Brain pericyte (primary cell): ENCODE data around the gene MICU1.
"Not testable (repeated sequence)": the region's sequence is repeated elsewhere in the genome, so short reads cannot be mapped to it uniquely, and the experiment has no call there.

ENCODE experiments used
- DNase-seq: peaks from one replicate; pipeline ENCODE4 v3.0.0-alpha.2; 2012; ENCODE audit warnings: low read depth, low spot score

Gene MICU1

DNA sequence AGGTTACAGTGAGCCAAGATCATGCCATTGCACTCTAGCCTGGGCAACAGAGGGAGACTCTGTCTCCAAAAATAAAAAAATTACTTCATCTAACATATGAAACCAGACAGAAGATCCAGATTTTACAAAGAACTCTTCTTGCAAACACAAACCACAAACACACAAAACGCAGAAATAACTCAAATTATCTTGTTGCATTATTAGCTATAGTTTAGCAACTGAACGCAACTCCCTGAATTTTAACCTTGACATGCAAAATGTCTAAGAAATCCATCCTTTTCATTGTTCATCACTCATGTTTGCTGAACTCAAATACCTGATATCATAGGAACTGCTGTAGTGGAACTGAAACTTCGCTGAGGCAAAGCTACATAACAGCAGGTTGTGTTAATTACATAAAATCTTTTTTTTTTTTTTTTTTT is 64.1 kb downstream of the MICU1 start:
- no peak for DNase-seq

DNA sequence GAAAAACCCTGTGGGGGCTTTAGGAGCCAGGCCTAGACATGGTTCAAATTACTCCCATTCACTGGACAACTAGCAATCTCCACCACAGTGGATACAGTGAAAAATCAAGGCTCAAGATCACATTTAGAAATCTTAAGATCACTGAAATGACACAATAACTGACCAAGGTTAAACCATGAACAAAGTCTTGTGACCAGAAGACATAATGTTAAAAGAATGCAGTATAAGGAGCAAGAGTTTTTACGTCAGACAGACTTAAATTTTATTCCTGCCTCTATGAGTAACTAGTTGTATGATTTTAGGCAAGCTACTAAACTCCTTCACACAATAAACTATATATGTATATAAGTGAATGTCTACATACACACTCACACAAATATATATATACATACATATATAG is 68.5 kb downstream of the MICU1 start:
- DNase-seq, result no peak

- DNase-seq, result no peak
Observed at GRCh38 chr10:72552857-72553256, 73.0 kb downstream of the MICU1 start.

GRCh38 chr10:72550239-72550638 is 75.6 kb downstream of the MICU1 start:
- no peak for DNase-seq

- no peak for DNase-seq
Observed at GRCh38 chr10:72545546-72545945, 80.3 kb downstream of the MICU1 start.

GRCh38 chr10:72543855-72544254 is 82.0 kb downstream of the MICU1 start:
- not testable (repeated sequence) for DNase-seq

DNA sequence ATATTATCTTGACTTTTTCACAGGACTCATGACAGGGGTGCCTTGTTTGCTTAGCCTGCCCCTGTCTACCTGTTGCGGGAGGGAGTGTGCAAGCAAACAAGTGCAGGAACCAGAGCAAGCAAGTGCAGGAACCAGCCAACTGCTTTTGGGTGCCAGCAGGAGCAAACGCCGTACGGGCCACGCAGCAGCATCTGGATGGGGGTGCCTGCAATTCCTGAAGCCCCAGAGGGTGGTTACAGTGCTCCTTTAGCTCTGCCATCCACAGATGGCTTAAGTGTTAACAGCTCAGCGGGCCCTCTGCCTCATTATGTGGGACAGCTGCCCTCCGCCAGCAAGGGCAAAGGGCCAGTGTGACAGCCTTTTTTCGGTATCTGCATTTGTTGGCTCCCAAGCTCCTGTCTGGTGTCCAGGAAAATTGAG is 83.5 kb downstream of the MICU1 start:
- DNase-seq, result no peak

GRCh38 chr10:72541337-72541736 is 84.5 kb downstream of the MICU1 start:
- no peak for DNase-seq

DNA sequence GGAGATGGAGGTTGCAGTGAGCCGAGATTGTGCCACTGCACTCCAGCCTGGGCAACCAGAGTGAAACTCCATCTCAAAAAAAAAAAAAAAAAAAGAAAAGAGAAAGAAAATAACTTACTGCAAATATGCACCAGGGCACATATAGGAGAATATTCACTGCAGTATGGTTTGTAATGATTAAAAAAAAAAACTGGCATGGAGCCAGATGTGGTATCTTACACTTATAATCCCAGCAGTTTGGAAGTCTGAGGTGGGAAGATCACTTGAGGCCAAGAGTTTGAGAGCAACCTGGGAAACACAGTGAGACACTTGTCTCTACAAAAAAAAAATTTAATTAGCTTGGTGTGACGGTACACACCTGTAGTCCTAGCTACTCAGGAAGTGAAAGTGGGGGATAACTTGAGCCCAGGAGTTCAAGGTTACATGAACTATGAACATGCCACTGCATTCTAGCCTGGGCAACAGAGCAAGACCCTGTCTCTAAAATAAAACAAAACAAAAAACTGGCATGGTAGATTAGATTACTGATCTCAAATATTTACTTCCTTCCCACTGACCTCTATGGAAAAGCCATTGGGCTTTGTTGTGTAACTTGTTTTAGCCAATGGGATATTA is 85.6 kb downstream of the MICU1 start:
- DNase-seq, result no peak

GRCh38 chr10:72539137-72539536 is 86.7 kb downstream of the MICU1 start:
- no peak for DNase-seq

- no peak for DNase-seq
Observed at GRCh38 chr10:72525689-72526088, 100.2 kb downstream of the MICU1 start.

DNA sequence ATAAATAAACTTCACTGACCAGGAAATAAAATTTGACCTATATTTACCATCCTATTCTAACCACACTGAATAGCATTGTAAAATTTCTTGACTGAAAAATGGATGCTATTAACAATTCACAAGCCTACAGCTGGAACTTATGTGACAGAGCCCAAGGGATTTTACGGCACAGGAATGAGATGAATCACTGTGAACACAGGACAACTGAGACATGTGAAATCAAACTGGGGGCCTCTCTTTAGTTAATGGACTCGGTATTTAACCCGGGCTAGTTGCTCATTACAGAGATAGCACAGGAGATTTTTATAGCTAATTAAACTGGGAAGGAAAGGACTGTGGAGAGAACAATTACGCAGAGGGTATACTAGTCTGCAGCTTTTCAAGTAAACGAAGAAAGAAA is 100.6 kb downstream of the MICU1 start:
- DNase-seq, result no peak

DNA sequence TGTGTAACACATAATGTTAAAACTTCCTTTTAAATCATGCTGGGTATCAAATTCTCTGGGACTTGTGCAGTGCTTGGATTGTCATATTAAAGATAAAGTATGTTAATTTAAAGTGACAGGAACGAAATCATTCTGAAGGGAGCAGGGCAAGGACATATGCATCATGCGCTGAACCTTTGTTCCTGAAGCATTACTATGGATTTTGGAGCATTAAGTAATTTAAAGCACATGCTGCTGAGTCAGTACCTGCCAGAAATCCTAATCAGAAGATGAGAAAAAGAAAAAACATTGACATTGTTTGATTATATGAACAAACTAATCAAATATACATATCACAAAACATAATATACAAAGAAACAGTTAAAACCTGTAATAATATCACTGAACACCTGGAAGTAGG is 101.4 kb downstream of the MICU1 start:
- no peak for DNase-seq

DNA sequence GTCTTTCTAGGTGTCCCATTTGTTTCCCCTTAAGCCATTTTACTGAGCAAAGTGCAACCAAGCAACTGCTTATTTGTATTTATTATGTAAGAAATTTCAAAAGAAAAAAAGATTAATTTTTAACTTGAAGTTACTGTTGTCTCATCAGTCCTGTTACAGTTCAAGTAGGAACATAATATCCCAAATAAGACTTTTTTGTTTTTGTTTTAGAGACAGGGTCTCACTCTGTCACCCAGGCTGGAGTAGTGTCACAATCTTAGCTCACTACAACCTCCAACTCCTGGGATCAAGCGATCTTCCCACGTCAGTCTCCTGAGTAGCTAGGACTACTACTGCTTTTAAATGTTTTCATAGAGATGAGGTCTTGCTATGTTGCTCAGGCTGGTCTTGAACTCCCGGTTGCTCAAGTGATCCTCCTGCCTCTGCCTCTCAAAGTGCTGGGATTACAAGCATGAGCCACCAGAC is 101.9 kb downstream of the MICU1 start:
- no peak for DNase-seq

GRCh38 chr10:72523062-72523461 is 102.8 kb downstream of the MICU1 start:
- no peak for DNase-seq

DNA sequence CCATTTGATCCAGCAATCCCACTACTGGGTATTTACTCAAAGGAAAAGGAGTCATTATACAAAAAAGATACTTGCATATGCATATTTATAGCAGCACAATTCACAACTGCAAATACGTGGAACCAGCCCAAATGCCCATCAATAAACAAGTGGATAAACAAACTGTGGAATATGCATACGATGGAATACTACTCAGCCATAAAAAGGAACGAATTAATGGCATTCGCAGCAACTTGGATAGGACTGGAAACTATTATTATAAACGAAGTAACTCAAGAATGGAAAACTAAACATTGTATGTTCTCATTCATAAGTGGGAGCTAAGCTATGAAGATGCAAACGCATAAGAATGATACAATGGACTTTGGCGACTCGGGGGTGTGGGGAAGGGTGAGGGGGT is 108.6 kb downstream of the MICU1 start:
- DNase-seq, result no peak

- DNase-seq, result no peak
Observed at GRCh38 chr10:72515455-72515854, 110.4 kb downstream of the MICU1 start.

- no peak for DNase-seq
Observed at GRCh38 chr10:72513910-72514309, 112.0 kb downstream of the MICU1 start.

DNA sequence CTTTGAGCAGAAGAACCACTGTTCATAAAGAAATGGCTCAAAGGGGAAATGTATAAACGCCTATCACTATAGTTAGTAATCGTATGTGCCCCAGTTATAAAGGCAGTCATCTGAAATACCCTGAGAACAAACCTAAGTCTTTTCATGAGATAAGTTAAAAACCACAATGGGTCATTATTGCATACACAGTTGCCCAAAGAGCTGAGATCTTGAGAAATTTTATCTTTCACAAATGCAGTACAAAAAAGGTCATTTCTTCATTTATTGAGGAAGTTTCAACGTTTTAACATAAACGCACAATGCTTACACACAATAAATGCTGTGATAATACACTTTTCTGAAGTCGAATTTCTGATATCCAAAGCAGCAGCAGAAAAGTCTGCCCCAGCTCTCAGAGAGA is 114.4 kb downstream of the MICU1 start:
- no peak for DNase-seq

DNA sequence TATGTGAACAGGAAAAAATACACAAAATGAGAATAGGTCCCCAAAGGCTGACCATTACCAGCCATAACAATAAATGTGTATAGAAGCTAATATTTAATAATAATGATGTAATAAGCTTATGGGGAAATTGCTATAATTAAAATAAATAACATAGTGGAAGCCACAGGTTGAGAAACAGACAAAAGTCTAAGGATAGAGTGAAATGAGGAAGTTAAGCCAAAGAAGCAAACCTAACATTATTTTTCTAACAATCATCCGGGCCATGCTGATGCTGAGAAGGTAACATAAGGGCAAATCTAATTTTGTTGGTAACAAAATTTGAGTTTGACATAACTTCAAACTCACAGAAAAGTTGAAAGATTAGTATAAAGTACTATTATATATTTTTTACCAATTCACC is 115.9 kb downstream of the MICU1 start:
- DNase-seq, result no peak

DNA sequence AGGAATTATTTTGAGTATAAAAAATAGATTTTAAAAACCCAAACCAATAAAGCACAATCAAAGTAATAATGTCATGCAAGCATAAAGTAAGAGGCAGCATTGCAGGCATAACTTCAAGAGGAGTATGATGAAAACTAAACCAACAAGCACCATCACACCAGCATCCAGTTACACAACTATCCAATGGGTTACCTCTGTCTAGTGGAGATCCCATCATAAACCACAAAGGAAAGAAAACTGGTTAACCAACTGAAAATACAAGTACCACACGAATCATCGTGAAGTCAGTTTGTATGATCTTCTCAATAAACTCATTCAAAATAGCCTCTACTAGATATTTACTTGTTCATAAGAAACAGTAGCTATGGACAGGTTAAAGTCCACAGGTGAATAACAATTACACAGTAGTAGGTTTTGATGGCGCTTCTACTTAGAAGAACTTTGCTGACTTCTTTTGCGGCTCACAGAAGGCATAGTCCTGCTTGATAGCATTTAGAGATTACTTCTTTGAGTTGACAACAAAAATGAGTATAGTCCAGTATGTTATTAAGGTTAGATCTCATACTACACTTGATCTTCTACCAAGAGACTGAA is 116.6 kb downstream of the MICU1 start:
- DNase-seq, result no peak

DNA sequence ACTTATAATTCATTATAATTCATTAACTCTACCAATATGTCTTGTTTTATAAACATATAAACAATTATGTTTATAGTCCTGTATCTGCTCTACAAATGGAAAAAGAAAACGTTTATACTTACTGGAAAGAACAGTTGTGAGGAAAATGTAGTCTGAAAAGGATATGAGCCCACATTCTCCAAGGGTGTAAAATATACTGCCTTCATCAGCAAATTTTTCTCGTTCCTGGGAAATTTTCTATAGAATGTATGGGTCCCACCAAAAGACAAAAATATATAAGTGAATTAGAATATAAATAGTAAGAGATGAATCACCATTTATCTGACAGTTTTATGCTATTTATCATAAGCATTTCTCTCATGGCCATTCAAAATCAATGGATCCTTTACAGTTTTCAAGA is 117.8 kb downstream of the MICU1 start:
- no peak for DNase-seq

- DNase-seq, result no peak
Observed at GRCh38 chr10:72506474-72506873, 119.4 kb downstream of the MICU1 start.

DNA sequence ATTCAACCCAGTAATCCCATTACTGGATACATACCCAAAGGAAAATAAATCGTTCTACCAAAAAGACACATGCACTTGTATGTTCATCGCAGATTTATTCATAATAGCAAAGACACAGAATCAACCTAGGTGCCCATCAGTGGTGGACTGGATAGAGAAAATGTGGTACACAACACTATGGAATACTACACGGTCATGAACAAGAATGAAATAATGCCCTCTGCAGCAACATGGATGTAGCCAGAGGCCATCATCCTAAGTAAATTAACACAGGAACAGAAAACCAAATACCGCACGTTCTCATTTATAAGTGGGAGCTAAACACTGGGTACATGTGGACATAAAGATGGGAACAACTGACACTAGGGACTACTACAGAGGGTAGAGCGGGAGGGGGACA is 120.4 kb downstream of the MICU1 start:
- no peak for DNase-seq
